Measurements from ENCODE around the gene KLHDC2.
"Not testable (repeated sequence)": the region's sequence is repeated elsewhere in the genome, so short reads cannot be mapped to it uniquely, and the experiment has no call there.

KLHDC2 gene

GRCh38 chr14:49767571-49768300 lies at the start of gene KLHDC2:
KLHDC2 (plus strand) TSS chr14:49768153; CDS start chr14:49768469, 316 bp downstream.
- peak within 1 kb of the TSS; percentile 67 for H3K4me3 ChIP-seq (ENCODE audit: low read depth, low read length)

- no peak overlapping the region for H3K4me3 ChIP-seq (ENCODE audit: low read depth, low read length)
Measured at GRCh38 chr14:49720744-49721143, 47.2 kb upstream of the KLHDC2 start.

GRCh38 chr14:49721733-49722435 lies 46.1 kb upstream of the KLHDC2 start:
- not testable (repeated sequence) for H3K4me3 ChIP-seq (ENCODE audit: low read depth, low read length)

- no peak overlapping the region for H3K4me3 ChIP-seq (ENCODE audit: low read depth, low read length)
Measured at GRCh38 chr14:49727171-49727570, 40.8 kb upstream of the KLHDC2 start.

GRCh38 chr14:49732896-49733295 lies 35.1 kb upstream of the KLHDC2 start:
- no peak overlapping the region for H3K4me3 ChIP-seq (ENCODE audit: low read depth, low read length)

GRCh38 chr14:49733836-49734235 lies 34.1 kb upstream of the KLHDC2 start:
- no peak overlapping the region for H3K4me3 ChIP-seq (ENCODE audit: low read depth, low read length)

GRCh38 chr14:49735669-49736068 lies 32.3 kb upstream of the KLHDC2 start:
- not testable (repeated sequence) for H3K4me3 ChIP-seq (ENCODE audit: low read depth, low read length)

- H3K4me3 ChIP-seq (ENCODE audit: low read depth, low read length): no peak overlapping the region
Measured at GRCh38 chr14:49745191-49745590, 22.8 kb upstream of the KLHDC2 start.

- not testable (repeated sequence) for H3K4me3 ChIP-seq (ENCODE audit: low read depth, low read length)
Measured at GRCh38 chr14:49746476-49746875, 21.5 kb upstream of the KLHDC2 start.

GRCh38 chr14:49754570-49755097 lies 13.3 kb upstream of the KLHDC2 start:
- no peak overlapping the region for H3K4me3 ChIP-seq (ENCODE audit: low read depth, low read length)

- no peak overlapping the region for H3K4me3 ChIP-seq (ENCODE audit: low read depth, low read length)
Measured at GRCh38 chr14:49755378-49755777, 12.6 kb upstream of the KLHDC2 start.

- no peak overlapping the region for H3K4me3 ChIP-seq (ENCODE audit: low read depth, low read length)
Measured at GRCh38 chr14:49761839-49762551, 6.0 kb upstream of the KLHDC2 start.

GRCh38 chr14:49766839-49767238 lies 1.1 kb upstream of the KLHDC2 start:
- peak overlapping the region; percentile 67 for H3K4me3 ChIP-seq (ENCODE audit: low read depth, low read length)

- peak overlapping the region; percentile 67 for H3K4me3 ChIP-seq (ENCODE audit: low read depth, low read length)
Measured at GRCh38 chr14:49767270-49767570, 733 bp upstream of the KLHDC2 start.

- H3K4me3 ChIP-seq (ENCODE audit: low read depth, low read length): peak overlapping the region; percentile 67
Measured at GRCh38 chr14:49768301-49769121, 558 bp downstream of the KLHDC2 start.

- H3K4me3 ChIP-seq (ENCODE audit: low read depth, low read length): peak overlapping the region; percentile 67
Measured at GRCh38 chr14:49769171-49769570, 1.2 kb downstream of the KLHDC2 start.

- H3K4me3 ChIP-seq (ENCODE audit: low read depth, low read length): no peak overlapping the region
Measured at GRCh38 chr14:49769581-49770211, 1.7 kb downstream of the KLHDC2 start.

GRCh38 chr14:49770212-49770817 lies 2.4 kb downstream of the KLHDC2 start:
- no peak overlapping the region for H3K4me3 ChIP-seq (ENCODE audit: low read depth, low read length)

GRCh38 chr14:49771691-49772090 lies 3.7 kb downstream of the KLHDC2 start:
- not testable (repeated sequence) for H3K4me3 ChIP-seq (ENCODE audit: low read depth, low read length)

GRCh38 chr14:49774106-49774505 lies 6.2 kb downstream of the KLHDC2 start:
- H3K4me3 ChIP-seq (ENCODE audit: low read depth, low read length): no peak overlapping the region

Measured in iPS-11a (cell line).